OCI-M2 (cell line): ENCODE measurements around the gene ADAM10.

Experiments
- DNase-seq: peaks from one replicate; lab custom pipeline; 2025; ENCODE audit not compliant: unreplicated experiment; lab: John Stamatoyannopoulos, UW

ADAM10 gene

DNA sequence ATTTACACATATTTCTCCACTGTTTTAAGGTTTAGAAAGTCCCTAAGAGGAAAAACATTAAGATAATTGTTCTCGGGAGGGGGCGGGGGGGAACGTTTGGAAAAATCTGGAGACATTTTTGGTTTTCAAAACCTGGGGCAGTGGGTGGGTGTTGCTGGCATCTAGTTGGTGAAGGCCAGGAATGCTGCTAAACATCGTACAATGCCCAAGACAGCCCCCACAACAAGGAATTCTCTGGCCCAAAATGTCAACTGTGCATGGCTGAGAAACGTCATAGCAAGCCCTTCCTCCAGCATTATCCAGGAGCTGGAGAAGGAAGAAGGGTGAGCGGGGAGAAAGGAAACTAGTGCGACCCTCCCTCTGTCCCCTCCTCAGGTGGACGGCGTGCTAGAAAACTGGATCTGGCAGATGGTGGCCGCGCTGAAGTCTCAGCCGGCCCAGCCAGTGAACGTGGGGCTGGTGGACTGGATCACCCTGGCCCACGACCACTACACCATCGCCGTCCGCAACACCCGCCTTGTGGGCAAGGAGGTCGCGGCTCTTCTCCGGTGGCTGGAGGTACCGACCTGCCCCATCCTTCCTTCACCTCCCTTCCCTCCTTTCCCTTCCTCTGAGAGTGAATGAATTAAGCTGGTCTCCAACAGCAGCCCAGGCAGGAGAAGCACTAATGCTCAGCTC, 208.0 kb downstream of the ADAM10 start:
- no peak for DNase-seq

- no peak for DNase-seq
Observed at GRCh38 chr15:58539548-58539947, 210.0 kb downstream of the ADAM10 start.

DNA sequence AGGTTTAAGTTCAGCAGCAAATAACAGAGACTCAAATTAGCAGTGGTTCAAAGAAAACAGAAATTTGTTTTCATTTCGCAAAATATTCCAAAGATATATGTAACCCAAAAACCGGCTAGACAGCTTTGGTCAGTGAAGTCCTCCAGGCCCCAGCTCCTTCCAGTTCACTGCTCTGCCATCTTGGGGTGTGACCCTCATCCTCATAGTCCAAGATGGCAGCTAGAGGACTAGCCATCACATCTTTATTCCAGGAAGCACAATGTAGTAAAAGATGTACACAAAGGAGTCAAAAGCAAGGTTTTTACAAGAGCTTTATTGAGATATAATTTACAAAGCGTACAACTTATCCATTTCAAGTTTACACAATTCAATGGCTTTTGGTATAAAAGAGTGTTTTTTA, 210.6 kb downstream of the ADAM10 start:
- no peak for DNase-seq
